Myometrial cell (primary cell): ENCODE data around the gene KCNE2. TPM values are rescaled to one million over a fixed set of nuclear protein-coding genes. Genes with fewer than 3 reads are reported as not detected.

Experiments used
- total RNA-seq: library from RNA; depleted of rRNA; stranded (reverse); fragments of >200 nt; gene quantifications from 2 replicates; pipeline ENCODE4 v1.2.3, GENCODE V29; 2015

KCNE2 gene, protein sequence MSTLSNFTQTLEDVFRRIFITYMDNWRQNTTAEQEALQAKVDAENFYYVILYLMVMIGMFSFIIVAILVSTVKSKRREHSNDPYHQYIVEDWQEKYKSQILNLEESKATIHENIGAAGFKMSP
- not detected in 2 replicates for total RNA-seq

DNA sequence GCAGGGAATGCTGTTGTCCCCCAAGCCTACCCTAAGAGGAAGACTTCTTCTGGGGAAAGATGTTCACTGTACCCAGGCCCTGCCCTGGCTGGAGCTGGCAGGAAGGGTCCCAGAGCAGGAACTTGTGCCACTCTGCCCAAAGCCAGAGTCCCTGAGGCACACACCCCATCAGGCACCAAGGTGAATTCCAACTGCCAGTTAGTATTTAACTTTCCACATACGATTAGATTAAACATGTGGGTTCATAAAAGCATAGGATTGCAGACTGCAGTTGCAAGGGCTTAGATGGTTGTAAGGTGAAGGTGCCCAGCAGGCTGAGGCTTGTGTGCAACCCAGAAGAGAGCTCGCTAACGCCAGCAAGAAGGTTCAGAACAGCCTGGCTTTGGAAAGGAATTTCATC lies at the start of gene KCNE2:
Gene KCNE2 (plus strand): TSS at position 274 of the 400 bp plus-strand sequence. CDS start 6,473 bp downstream, outside the sequence.

DNA sequence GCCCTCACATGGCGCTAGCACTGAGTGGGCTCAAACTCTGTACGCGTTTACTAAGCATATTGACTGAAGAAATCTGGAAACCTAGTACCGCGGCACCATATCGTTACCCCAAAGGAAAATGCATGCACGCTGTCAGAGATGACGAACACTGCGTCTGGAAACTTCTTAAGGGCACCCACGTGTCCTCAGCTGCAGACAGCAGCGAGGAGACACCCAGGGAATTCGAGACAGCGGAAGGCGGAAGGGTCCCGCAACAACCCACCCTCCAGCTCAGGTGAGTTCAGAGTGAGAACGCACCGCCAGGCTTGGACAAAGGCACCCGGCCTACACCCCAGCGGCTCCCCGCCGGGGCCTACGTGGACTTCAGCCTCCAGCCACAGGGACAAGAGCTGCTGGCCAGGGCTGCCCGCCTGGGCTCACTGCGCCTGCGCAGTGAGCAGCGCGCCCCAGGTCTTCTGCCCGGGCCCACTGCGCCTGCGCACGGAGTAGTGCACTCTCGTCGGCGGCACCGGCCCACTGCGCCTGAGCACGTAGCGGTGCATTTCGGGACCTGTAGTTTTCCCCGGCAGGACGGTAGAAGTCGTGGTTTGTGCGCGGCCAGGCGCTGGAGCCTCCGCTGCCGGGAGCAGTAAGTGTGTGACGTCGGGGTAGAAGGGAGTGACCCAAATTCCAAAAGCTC lies 11.3 kb downstream of the KCNE2 start, which contains the start of gene SMIM11:
Gene SMIM11 (plus strand): TSS at position 568 of the 679 bp plus-strand sequence. CDS start 3,998 bp downstream, outside the sequence.

Other genes starting within 250 kb of the KCNE2 start
- gene SMIM11, start 11.5 kb downstream of the KCNE2 start, total RNA-seq, result 0.89 and 14.1 TPM in 2 replicates
- not detected in 2 replicates for gene SMIM34, start 59.9 kb downstream of the KCNE2 start, total RNA-seq
- not detected in 2 replicates for gene KCNE1, start 148.2 kb downstream of the KCNE2 start, total RNA-seq